ENCODE results near the gene HERC5. TPM values are rescaled to one million over a fixed set of nuclear protein-coding genes. Genes with fewer than 3 reads are reported as not detected.

The HERC5 gene
- total RNA-seq, result 2.6 TPM
- long read RNA-seq, partial matches to known transcripts, result 0 of 3 reads
- long read RNA-seq, other reads (novel, unspliced or antisense), result 1 of 3 reads

DNA sequence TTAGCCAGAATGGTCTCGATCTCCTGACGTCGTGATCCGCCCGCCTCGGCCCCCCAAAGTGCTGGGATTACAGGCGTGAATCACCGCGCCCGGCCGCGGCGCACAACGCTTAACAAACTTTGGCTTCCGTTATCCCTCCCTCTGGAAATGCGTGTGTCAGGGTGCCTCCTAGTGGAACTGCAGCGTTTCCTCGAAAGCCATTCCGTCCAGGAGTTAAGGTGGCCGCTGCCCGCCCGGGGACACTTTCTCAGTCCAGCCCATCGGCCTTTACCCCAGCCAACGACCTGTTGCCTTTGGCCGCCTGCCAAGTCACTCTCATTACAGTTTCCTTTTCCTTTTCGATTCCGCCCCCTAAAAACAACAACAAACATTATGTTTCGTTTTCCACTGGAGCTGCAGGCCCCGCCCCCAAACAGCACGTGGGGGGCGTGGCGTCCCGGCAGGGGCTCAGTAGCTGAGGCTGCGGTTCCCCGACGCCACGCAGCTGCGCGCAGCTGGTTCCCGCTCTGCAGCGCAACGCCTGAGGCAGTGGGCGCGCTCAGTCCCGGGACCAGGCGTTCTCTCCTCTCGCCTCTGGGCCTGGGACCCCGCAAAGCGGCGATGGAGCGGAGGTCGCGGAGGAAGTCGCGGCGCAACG lies at the start of gene HERC5:
Gene HERC5 (plus strand): TSS at position 450 of the 637 bp plus-strand sequence. CDS start 151 bp downstream, at position 601.
- Histone ChIP-seq H3K4me3 (peak within 1 kb of the TSS; percentile 77), H3K27ac (replicated peaks) (peak within 1 kb of the TSS; percentile 77), H3K27me3 (ENCODE audit: low read depth) (no peaks in the 10 kb centered on the region), H3K4me1 (peaks cover 28% of the 10 kb centered on the region), H3K36me3 (no peaks in the 10 kb centered on the region), H3K9me3 (replicated peaks) (no peaks in the 10 kb centered on the region)
- DNase-seq, result peak; percentile 91
- intact Hi-C loops (cut with micrococcal nuclease), result no loop called here
- TF ChIP-seq, protein P1, sequence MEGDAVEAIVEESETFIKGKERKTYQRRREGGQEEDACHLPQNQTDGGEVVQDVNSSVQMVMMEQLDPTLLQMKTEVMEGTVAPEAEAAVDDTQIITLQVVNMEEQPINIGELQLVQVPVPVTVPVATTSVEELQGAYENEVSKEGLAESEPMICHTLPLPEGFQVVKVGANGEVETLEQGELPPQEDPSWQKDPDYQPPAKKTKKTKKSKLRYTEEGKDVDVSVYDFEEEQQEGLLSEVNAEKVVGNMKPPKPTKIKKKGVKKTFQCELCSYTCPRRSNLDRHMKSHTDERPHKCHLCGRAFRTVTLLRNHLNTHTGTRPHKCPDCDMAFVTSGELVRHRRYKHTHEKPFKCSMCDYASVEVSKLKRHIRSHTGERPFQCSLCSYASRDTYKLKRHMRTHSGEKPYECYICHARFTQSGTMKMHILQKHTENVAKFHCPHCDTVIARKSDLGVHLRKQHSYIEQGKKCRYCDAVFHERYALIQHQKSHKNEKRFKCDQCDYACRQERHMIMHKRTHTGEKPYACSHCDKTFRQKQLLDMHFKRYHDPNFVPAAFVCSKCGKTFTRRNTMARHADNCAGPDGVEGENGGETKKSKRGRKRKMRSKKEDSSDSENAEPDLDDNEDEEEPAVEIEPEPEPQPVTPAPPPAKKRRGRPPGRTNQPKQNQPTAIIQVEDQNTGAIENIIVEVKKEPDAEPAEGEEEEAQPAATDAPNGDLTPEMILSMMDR (IDR thresholded peaks at IDR 0.05; ENCODE audit: borderline replicate concordance), result peak; percentile 78

DNA sequence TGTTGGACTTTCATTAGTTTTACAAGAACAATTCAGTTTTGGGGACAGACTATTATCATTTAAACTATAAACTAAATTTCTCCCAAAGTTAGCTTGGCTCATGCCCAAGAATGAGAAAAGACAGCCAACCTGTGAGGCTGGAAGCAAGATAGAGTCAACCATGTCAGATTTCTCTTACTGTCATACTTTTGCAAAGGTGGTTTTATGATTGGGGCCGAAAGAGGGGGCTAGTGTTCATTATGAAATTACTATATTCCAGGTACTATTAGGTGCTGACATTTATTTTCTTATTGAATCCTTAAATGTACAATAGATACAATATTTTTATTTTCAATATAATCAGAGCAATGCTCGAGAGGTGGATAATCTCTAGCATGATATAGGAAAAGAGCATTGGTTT lies 47.7 kb upstream of the HERC5 start:
- intact Hi-C loops (cut with micrococcal nuclease), result no loop called here
- Histone ChIP-seq H3K4me1 (no peaks in the 10 kb centered on the region), H3K4me3 (no peak overlapping the region), H3K36me3 (peaks cover 43% of the 10 kb centered on the region), H3K9me3 (replicated peaks) (no peaks in the 10 kb centered on the region), H3K27ac (replicated peaks) (no peak overlapping the region), H3K27me3 (ENCODE audit: low read depth) (no peaks in the 10 kb centered on the region)
- TF ChIP-seq, protein P1 (IDR thresholded peaks at IDR 0.05; ENCODE audit: borderline replicate concordance), result no peak
- DNase-seq, result no peak

DNA sequence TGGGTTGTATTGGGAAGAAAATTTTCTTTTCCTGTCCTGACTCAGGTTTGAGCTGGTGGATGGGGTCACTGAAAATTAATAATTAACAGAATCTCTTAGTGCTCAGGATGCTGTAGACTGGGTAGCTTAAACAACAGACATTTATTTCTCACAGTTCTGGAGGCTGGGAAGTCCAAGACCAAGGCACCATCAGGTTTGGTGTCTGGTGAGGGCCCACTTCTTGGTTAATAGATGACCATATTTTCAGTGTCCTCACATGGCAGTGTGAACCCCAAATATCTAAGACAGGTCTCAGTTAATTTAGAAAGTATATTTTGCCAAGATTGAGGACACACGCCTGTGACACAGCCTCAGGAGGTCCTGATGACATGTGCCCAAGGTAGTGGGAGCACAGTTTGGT lies 47.1 kb upstream of the HERC5 start:
- no peak for DNase-seq
- H3K4me3 ChIP-seq, result no peak overlapping the region
- H3K27ac ChIP-seq (replicated peaks), result no peak overlapping the region
- H3K27me3 ChIP-seq (ENCODE audit: low read depth), result no peaks in the 10 kb centered on the region
- H3K9me3 ChIP-seq (replicated peaks), result no peaks in the 10 kb centered on the region
- TF ChIP-seq, protein P1 (IDR thresholded peaks at IDR 0.05; ENCODE audit: borderline replicate concordance), result no peak
- no peaks in the 10 kb centered on the region for H3K4me1 ChIP-seq
- intact Hi-C loops (cut with micrococcal nuclease), result no loop called here
- H3K36me3 ChIP-seq, result peaks cover 48% of the 10 kb centered on the region

DNA sequence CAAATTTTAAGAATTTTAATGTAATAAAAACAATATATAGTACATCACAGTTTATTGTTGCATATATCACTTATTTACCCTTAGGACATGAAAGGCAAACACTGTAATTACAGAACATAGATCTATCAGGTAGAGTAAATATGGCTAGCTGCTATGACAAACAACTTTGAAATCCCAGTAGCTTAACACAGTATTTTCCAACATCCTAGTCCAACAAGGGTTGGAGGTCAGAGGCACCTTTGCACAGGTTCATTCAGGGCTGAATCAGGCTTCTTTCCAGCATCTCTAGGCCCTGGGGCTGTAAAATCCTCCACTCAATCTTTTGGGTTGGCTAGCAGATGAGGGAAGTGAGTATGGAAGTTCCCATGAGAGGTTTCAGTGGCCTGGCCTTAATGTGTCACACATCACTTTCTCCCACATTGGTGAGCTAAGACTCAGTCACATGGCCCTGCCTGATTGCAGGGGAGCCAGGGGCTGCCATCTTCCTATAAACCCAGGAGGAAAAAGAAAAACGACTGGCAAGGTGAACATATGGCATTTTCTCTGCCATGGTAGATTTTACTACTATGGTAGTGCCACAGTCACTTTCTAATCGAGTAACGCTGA lies 45.3 kb upstream of the HERC5 start:
- Histone ChIP-seq H3K27me3 (ENCODE audit: low read depth) (no peaks in the 10 kb centered on the region), H3K4me1 (no peaks in the 10 kb centered on the region), H3K4me3 (no peak overlapping the region), H3K36me3 (peaks cover 39% of the 10 kb centered on the region), H3K27ac (replicated peaks) (no peak overlapping the region), H3K9me3 (replicated peaks) (no peaks in the 10 kb centered on the region)
- intact Hi-C loops (cut with micrococcal nuclease), result no loop called here
- no peak for DNase-seq
- TF ChIP-seq, protein P1 (IDR thresholded peaks at IDR 0.05; ENCODE audit: borderline replicate concordance), result no peak

DNA sequence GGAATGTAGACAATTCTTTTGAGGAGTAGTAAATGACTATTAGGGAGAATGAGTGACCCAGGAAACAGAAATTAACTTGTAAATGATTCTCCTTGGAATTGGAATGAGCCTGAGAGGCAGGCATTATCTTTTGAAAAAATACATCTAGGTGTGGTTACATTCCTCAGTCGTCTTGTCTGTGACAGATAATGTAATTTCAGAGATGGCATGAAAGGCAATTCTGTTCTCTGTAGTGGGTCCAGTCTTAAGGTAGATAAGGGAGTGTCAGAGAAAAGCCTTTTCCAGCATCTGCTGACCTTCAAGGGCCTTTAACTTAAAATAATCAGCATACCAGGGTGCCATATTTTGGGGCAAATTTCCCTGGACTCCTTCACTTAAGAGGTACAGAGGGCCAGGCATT lies 43.1 kb upstream of the HERC5 start:
- no peak overlapping the region for H3K27ac ChIP-seq (replicated peaks)
- no peak overlapping the region for H3K4me3 ChIP-seq
- no peaks in the 10 kb centered on the region for H3K27me3 ChIP-seq (ENCODE audit: low read depth)
- H3K36me3 ChIP-seq, result peaks cover 39% of the 10 kb centered on the region
- TF ChIP-seq, protein P1 (IDR thresholded peaks at IDR 0.05; ENCODE audit: borderline replicate concordance), result no peak
- intact Hi-C loops (cut with micrococcal nuclease), result no loop called here
- no peak for DNase-seq
- H3K9me3 ChIP-seq (replicated peaks), result no peaks in the 10 kb centered on the region
- H3K4me1 ChIP-seq, result no peaks in the 10 kb centered on the region
